Activated T-helper 2 cell treated with anti-CD3 and anti-CD28 coated beads, Interferon-gamma antibody, Interleukin-2, Interleukin-4, amounts not matched to agents 10 μg/mL and 5 μg/mL and 100 μg/mL, durations not matched to agents 14 hours and 24 hours and 36 hours (primary cell): Measurements from ENCODE around the gene ANKRD66. TPM values are rescaled to one million over a fixed set of nuclear protein-coding genes. Genes with fewer than 3 reads are reported as not detected.

Source experiments
- DNase-seq: peaks from one replicate; pipeline ENCODE4 v3.0.0; 2021; ENCODE audit warnings: low spot score
- H3K27ac Mint-ChIP-seq: one replicate; pipeline ENCODE4 v1.8.0; 2021; ENCODE audit warnings: mixed read lengths
- H3K27me3 Mint-ChIP-seq: one replicate; pipeline ENCODE4 v1.8.0; 2021; ENCODE audit warnings: low read depth, mixed read lengths
- H3K36me3 Mint-ChIP-seq: one replicate; pipeline ENCODE4 v1.8.0; 2021; ENCODE audit warnings: low read depth, mixed read lengths
- H3K4me1 Mint-ChIP-seq: one replicate; pipeline ENCODE4 v1.8.0; 2021; ENCODE audit warnings: low read depth, mixed read lengths
- H3K4me3 Mint-ChIP-seq: one replicate; pipeline ENCODE4 v1.8.0; 2021; ENCODE audit warnings: low read depth, mild to moderate bottlenecking, moderate library complexity, mixed read lengths
- H3K9me3 Mint-ChIP-seq: one replicate; pipeline ENCODE4 v1.8.0; 2021; ENCODE audit warnings: mixed read lengths
- intact Hi-C: fragments of 100-400 bp; cut with micrococcal nuclease; formaldehyde crosslinking; loops from one replicate; pipeline ENCODE4 v1.15.1; 2023
- total RNA-seq: library from RNA; stranded (reverse); gene quantifications from 2 replicates; pipeline ENCODE4 v1.2.3, GENCODE V29; 2022

Gene ANKRD66
- total RNA-seq, 1 donor from 2014 or later = not detected

GRCh38 chr6:46784535-46784934, 37.8 kb downstream of the ANKRD66 start:
- intact Hi-C loops = no loop called here
- no peaks in the 10 kb centered on the region for H3K9me3 Mint-ChIP-seq
- no peaks in the 10 kb centered on the region for H3K36me3 Mint-ChIP-seq
- no peaks in the 10 kb centered on the region for H3K27me3 Mint-ChIP-seq
- H3K4me3 Mint-ChIP-seq = no peak overlapping the region
- no peak for DNase-seq
- no peaks in the 10 kb centered on the region for H3K4me1 Mint-ChIP-seq
- H3K27ac Mint-ChIP-seq = no peak overlapping the region

GRCh38 chr6:46787871-46788540, 41.3 kb downstream of the ANKRD66 start:
- no peak overlapping the region for H3K27ac Mint-ChIP-seq
- H3K4me1 Mint-ChIP-seq = no peaks in the 10 kb centered on the region
- intact Hi-C loops = no loop called here
- H3K36me3 Mint-ChIP-seq = no peaks in the 10 kb centered on the region
- no peaks in the 10 kb centered on the region for H3K27me3 Mint-ChIP-seq
- no peak for DNase-seq
- no peaks in the 10 kb centered on the region for H3K9me3 Mint-ChIP-seq
- H3K4me3 Mint-ChIP-seq = no peak overlapping the region

GRCh38 chr6:46788791-46789190, 42.1 kb downstream of the ANKRD66 start:
- DNase-seq = no peak
- Mint-ChIP-seq H3K27ac (no peak overlapping the region), H3K9me3 (no peaks in the 10 kb centered on the region), H3K4me1 (no peaks in the 10 kb centered on the region), H3K4me3 (no peak overlapping the region), H3K27me3 (no peaks in the 10 kb centered on the region), H3K36me3 (no peaks in the 10 kb centered on the region)
- intact Hi-C loops = no loop called here

- Mint-ChIP-seq H3K4me1 (no peaks in the 10 kb centered on the region), H3K9me3 (no peaks in the 10 kb centered on the region), H3K36me3 (no peaks in the 10 kb centered on the region), H3K4me3 (no peak overlapping the region), H3K27me3 (no peaks in the 10 kb centered on the region), H3K27ac (no peak overlapping the region)
- no peak for DNase-seq
- intact Hi-C loops = no loop called here
These were observed 43.0 kb downstream of the ANKRD66 start for GRCh38 chr6:46789434-46790354.

- no peak for DNase-seq
- no peak overlapping the region for H3K27ac Mint-ChIP-seq
- H3K4me3 Mint-ChIP-seq = no peak overlapping the region
- intact Hi-C loops = no loop called here
- no peaks in the 10 kb centered on the region for H3K27me3 Mint-ChIP-seq
- H3K9me3 Mint-ChIP-seq = no peaks in the 10 kb centered on the region
- H3K36me3 Mint-ChIP-seq = no peaks in the 10 kb centered on the region
- no peaks in the 10 kb centered on the region for H3K4me1 Mint-ChIP-seq
These were observed 43.7 kb downstream of the ANKRD66 start for GRCh38 chr6:46790355-46790874.

GRCh38 chr6:46792635-46793034, 45.9 kb downstream of the ANKRD66 start:
- Mint-ChIP-seq H3K4me3 (no peak overlapping the region), H3K27ac (no peak overlapping the region), H3K9me3 (no peaks in the 10 kb centered on the region), H3K4me1 (no peaks in the 10 kb centered on the region), H3K36me3 (no peaks in the 10 kb centered on the region), H3K27me3 (no peaks in the 10 kb centered on the region)
- intact Hi-C loops = no loop called here
- no peak for DNase-seq

- no peaks in the 10 kb centered on the region for H3K27me3 Mint-ChIP-seq
- H3K4me1 Mint-ChIP-seq = no peaks in the 10 kb centered on the region
- no peaks in the 10 kb centered on the region for H3K36me3 Mint-ChIP-seq
- no peak for DNase-seq
- no peaks in the 10 kb centered on the region for H3K9me3 Mint-ChIP-seq
- intact Hi-C loops = no loop called here
- no peak within 1 kb of the TSS for H3K27ac Mint-ChIP-seq
- no peak within 1 kb of the TSS for H3K4me3 Mint-ChIP-seq
These were observed 46.4 kb downstream of the ANKRD66 start, which contains the start of gene MEP1A for GRCh38 chr6:46793138-46793537. MEP1A (plus strand) TSS chr6:46793389; CDS start chr6:46793399, 10 bp downstream.

- H3K4me3 Mint-ChIP-seq = no peak overlapping the region
- no peak overlapping the region for H3K27ac Mint-ChIP-seq
- H3K4me1 Mint-ChIP-seq = no peaks in the 10 kb centered on the region
- intact Hi-C loops = no loop called here
- DNase-seq = no peak
- no peaks in the 10 kb centered on the region for H3K27me3 Mint-ChIP-seq
- H3K9me3 Mint-ChIP-seq = no peaks in the 10 kb centered on the region
- H3K36me3 Mint-ChIP-seq = no peaks in the 10 kb centered on the region
These were observed 47.3 kb downstream of the ANKRD66 start for GRCh38 chr6:46794068-46794467.

- DNase-seq = no peak
- Mint-ChIP-seq H3K36me3 (no peaks in the 10 kb centered on the region), H3K4me1 (no peaks in the 10 kb centered on the region), H3K9me3 (no peaks in the 10 kb centered on the region), H3K27me3 (no peaks in the 10 kb centered on the region), H3K27ac (no peak overlapping the region), H3K4me3 (no peak overlapping the region)
- intact Hi-C loops = no loop called here
These were observed 49.1 kb downstream of the ANKRD66 start for GRCh38 chr6:46795816-46796215.

- H3K27me3 Mint-ChIP-seq = no peaks in the 10 kb centered on the region
- no peak overlapping the region for H3K27ac Mint-ChIP-seq
- no peak overlapping the region for H3K4me3 Mint-ChIP-seq
- no peaks in the 10 kb centered on the region for H3K36me3 Mint-ChIP-seq
- no peak for DNase-seq
- no peaks in the 10 kb centered on the region for H3K9me3 Mint-ChIP-seq
- intact Hi-C loops = no loop called here
- no peaks in the 10 kb centered on the region for H3K4me1 Mint-ChIP-seq
These were observed 50.3 kb downstream of the ANKRD66 start for GRCh38 chr6:46796848-46797580.

GRCh38 chr6:46799657-46800056, 52.9 kb downstream of the ANKRD66 start:
- Mint-ChIP-seq H3K27ac (no peak overlapping the region), H3K4me1 (no peaks in the 10 kb centered on the region), H3K36me3 (no peaks in the 10 kb centered on the region)

GRCh38 chr6:46808806-46809205, 62.1 kb downstream of the ANKRD66 start:
- no peak overlapping the region for H3K4me3 Mint-ChIP-seq
- intact Hi-C loops = no loop called here
- no peak overlapping the region for H3K27ac Mint-ChIP-seq
- H3K4me1 Mint-ChIP-seq = no peaks in the 10 kb centered on the region
- no peak for DNase-seq
- H3K27me3 Mint-ChIP-seq = peaks cover 1% of the 10 kb centered on the region
- no peaks in the 10 kb centered on the region for H3K36me3 Mint-ChIP-seq
- no peaks in the 10 kb centered on the region for H3K9me3 Mint-ChIP-seq

More at GRCh38 chr6:46799657-46800056, 52.9 kb downstream of the ANKRD66 start:
- H3K9me3 Mint-ChIP-seq = no peaks in the 10 kb centered on the region
- DNase-seq = no peak
- intact Hi-C loops = no loop called here
- H3K4me3 Mint-ChIP-seq = no peak overlapping the region
- peaks cover 2% of the 10 kb centered on the region for H3K27me3 Mint-ChIP-seq
